Karpas-422 (cell line): ENCODE data around the gene EHD4. TPM values are rescaled to one million over a fixed set of nuclear protein-coding genes. Genes with fewer than 3 reads are reported as not detected.

Experiments
- DNase-seq: peaks from one replicate; pipeline ENCODE4 v3.0.0-alpha.2; 2015
- H2AFZ ChIP-seq: fragments of 200-600 bp; sonication (generic); 2 replicates; pipeline ENCODE4 v1.6.1; 2014; ENCODE audit warnings: antibody characterized with exemption, low read length, mixed read lengths
- H3K27ac ChIP-seq: fragments of 200-600 bp; sonication (generic); 2 replicates; pipeline ENCODE4 v1.5.1; 2014; ENCODE audit warnings: mild to moderate bottlenecking, low read length, moderate library complexity
- H3K27me3 ChIP-seq: fragments of 200-600 bp; sonication (generic); 2 replicates; pipeline ENCODE4 v1.6.1; 2014; ENCODE audit warnings: low read length, mixed read lengths
- H3K36me3 ChIP-seq: fragments of 200-600 bp; sonication (generic); 2 replicates; pipeline ENCODE4 v1.6.1; 2014; ENCODE audit warnings: low read length, mixed read lengths; ENCODE audit not compliant: insufficient read depth
- H3K4me1 ChIP-seq: fragments of 200-600 bp; sonication (generic); 2 replicates; pipeline ENCODE4 v1.6.1; 2014; ENCODE audit warnings: mild to moderate bottlenecking, low read length, mixed read lengths
- H3K4me2 ChIP-seq: fragments of 200-600 bp; sonication (generic); 2 replicates; pipeline ENCODE4 v1.6.1; 2014; ENCODE audit warnings: low read length, low read depth, mild to moderate bottlenecking; ENCODE audit not compliant: poor library complexity, severe bottlenecking
- H3K4me3 ChIP-seq: fragments of 200-600 bp; sonication (generic); 2 replicates; pipeline ENCODE4 v1.5.1; 2014; ENCODE audit warnings: mild to moderate bottlenecking, antibody characterized with exemption, low read length, mixed read lengths
- H3K79me2 ChIP-seq: fragments of 200-600 bp; sonication (generic); 2 replicates; pipeline ENCODE4 v1.6.1; 2014; ENCODE audit warnings: mild to moderate bottlenecking, low read length, mixed read lengths
- H3K9ac ChIP-seq: fragments of 200-600 bp; sonication (generic); 2 replicates; pipeline ENCODE4 v1.6.0; 2014; ENCODE audit warnings: low read length
- H3K9me2 ChIP-seq: fragments of 200-600 bp; sonication (generic), shearing (Covaris generic); replicated peaks from 2 replicates; pipeline ENCODE4 v1.6.0; 2014; ENCODE audit warnings: mild to moderate bottlenecking, low read length, moderate library complexity; ENCODE audit not compliant: insufficient read depth
- H3K9me3 ChIP-seq: fragments of 300-700, 200-600 bp; sonication (generic); 2 replicates; pipeline ENCODE4 v1.6.1; 2014; ENCODE audit warnings: low read length, mixed read lengths
- H4K20me1 ChIP-seq: fragments of 200-600 bp; sonication (generic); 2 replicates; pipeline ENCODE4 v1.6.1; 2014; ENCODE audit warnings: mild to moderate bottlenecking, antibody characterized with exemption, low read length, low read depth; ENCODE audit not compliant: insufficient read depth
- total RNA-seq: library from RNA; depleted of rRNA; stranded (reverse); fragments of >200 nt; shearing (Covaris generic); gene quantifications from 2 replicates; pipeline ENCODE4 v1.2.3, GENCODE V29; 2014; ENCODE audit warnings: low replicate concordance

Gene EHD4
- total RNA-seq, 1 experiment from 2014 or later = 19.9 TPM

DNA sequence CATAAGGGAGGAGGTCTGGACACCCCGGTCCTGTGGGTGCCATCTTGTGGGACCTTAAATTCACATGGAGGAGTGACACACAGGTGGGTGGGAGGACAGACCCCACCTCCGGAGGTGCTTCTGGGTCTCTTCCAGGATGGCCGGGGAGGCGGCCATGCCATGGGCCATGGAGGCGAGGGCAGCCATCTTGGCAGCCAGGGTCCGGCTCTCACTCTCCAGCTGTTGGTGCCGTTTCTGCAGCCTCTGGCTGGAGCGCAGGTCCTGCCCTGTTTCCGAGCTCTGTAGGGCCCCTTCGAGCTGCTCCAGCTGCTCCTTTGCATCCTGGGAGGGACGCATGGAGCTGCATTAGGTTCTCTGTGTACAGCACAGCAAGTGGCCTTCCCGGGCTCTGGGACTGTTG, 97.6 kb downstream of the EHD4 start:
- Histone ChIP-seq H3K27me3 (no peaks in the 10 kb centered on the region), H4K20me1 (0 out of 2 replicates have a peak, but pooled peaks cover 3% of the 10 kb centered on the region), H3K27ac (no peak overlapping the region), H3K36me3 (no peaks in the 10 kb centered on the region), H3K4me2 (no peak overlapping the region), H2AFZ (no peak overlapping the region), H3K9me2 (no peaks in the 10 kb centered on the region), H3K9me3 (no peaks in the 10 kb centered on the region), H3K9ac (no peak overlapping the region), H3K4me1 (no peaks in the 10 kb centered on the region), H3K4me3 (no peak overlapping the region), H3K79me2 (no peaks in the 10 kb centered on the region)
- DNase-seq = no peak

DNA sequence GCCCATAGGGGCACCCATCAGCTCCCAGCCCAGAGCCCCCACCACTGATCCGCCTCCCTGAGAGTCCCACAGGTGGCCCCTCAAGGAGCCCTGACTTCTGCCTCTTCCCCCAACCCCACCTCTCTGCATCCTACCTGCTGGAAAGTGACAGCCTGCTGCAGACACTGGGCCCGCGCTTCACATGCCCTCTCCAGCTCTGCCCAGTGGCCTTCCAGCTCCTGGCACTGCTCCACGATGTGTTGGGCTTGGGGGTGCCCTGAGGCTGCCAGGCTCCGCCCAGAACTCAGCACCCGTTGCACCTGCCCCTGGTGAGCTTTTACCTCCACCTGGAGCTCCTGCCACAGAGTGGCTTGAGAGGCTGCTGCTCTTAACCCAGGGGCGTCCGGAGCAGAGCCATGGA, 98.6 kb downstream of the EHD4 start:
- H4K20me1 ChIP-seq = 0 out of 2 replicates have a peak, but pooled peaks cover 3% of the 10 kb centered on the region
- no peak overlapping the region for H3K4me3 ChIP-seq
- no peak overlapping the region for H3K4me2 ChIP-seq
- no peaks in the 10 kb centered on the region for H3K9me3 ChIP-seq
- no peaks in the 10 kb centered on the region for H3K4me1 ChIP-seq
- H3K9me2 ChIP-seq = no peaks in the 10 kb centered on the region
- H3K27me3 ChIP-seq = no peaks in the 10 kb centered on the region
- DNase-seq = no peak
- no peak overlapping the region for H3K9ac ChIP-seq
- H3K36me3 ChIP-seq = no peaks in the 10 kb centered on the region
- H2AFZ ChIP-seq = no peak overlapping the region
- H3K27ac ChIP-seq = no peak overlapping the region
- no peaks in the 10 kb centered on the region for H3K79me2 ChIP-seq

- Histone ChIP-seq H3K4me3 (no peak overlapping the region), H3K9me2 (no peaks in the 10 kb centered on the region), H3K79me2 (no peaks in the 10 kb centered on the region), H3K27ac (no peak overlapping the region), H4K20me1 (0 out of 2 replicates have a peak, but pooled peaks cover 3% of the 10 kb centered on the region), H3K9me3 (no peaks in the 10 kb centered on the region), H3K9ac (no peak overlapping the region), H3K4me2 (no peak overlapping the region), H2AFZ (no peak overlapping the region), H3K27me3 (no peaks in the 10 kb centered on the region), H3K36me3 (no peaks in the 10 kb centered on the region), H3K4me1 (no peaks in the 10 kb centered on the region)
- DNase-seq = no peak
Observed at GRCh38 chr15:41872166-41872747, 100.1 kb downstream of the EHD4 start.

DNA sequence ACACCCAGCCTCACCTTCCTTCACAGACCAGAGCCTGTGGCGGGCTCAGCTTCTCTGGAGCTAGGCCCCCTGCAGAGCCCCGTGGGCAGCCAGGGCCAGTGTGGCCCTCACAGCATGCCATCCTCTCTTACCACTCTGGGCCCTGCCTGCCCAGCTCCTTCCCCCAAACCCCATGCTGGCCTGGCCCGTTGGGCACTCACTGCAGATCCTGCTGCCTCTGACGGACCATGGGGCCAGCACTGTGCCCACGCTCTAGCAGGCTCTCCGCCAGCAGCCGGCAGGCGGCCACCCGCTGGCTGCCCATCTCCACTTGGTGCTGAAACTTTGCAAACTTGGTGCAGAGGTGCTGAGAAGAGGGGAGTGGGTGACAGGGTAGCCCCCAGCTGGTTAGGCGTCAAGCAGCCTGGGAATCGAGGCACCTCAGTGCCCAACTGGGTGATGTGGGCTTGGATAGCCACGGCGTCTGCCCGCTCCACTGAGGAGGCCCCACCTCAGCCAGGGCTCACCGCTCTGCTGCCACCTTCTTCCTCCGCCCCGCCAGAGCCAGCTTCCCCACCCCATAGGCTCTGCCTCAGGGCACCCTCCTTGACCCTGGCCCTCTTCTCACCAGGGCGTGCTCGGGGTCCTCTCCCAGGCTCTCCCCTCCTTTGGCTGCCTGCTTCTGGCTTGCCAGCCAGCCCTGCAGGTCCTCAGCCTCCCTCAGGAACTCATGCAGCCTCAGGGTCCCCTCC, 101.0 kb downstream of the EHD4 start:
- Histone ChIP-seq H4K20me1 (0 out of 2 replicates have a peak, but pooled peaks cover 3% of the 10 kb centered on the region), H3K9me3 (no peaks in the 10 kb centered on the region), H3K9me2 (no peaks in the 10 kb centered on the region), H3K79me2 (no peaks in the 10 kb centered on the region), H3K36me3 (no peaks in the 10 kb centered on the region), H3K9ac (no peak overlapping the region), H3K4me2 (no peak overlapping the region), H3K4me3 (no peak overlapping the region), H3K4me1 (no peaks in the 10 kb centered on the region), H3K27me3 (no peaks in the 10 kb centered on the region), H2AFZ (no peak overlapping the region), H3K27ac (no peak overlapping the region)
- no peak for DNase-seq

DNA sequence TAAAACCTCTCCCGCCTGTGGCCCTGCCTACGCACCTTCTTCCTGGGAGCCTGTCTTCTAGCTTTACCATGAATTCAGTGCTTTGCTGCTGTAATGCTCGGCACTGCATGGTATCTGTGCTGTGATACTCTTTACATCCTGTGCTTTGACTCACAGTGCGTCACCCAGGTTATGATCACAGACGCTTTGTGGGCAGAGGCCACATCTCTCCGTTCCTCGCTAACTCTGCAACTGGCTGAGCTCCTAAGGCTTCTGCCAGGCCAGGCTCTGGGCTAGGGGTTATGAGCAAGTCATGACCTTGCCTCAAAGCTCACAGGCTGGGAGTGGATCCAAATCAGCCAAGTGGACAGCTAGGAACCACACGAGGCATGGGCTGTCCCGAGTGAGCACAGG, 101.7 kb downstream of the EHD4 start:
- Histone ChIP-seq H3K9me3 (no peaks in the 10 kb centered on the region), H3K36me3 (no peaks in the 10 kb centered on the region), H2AFZ (no peak overlapping the region), H3K4me1 (no peaks in the 10 kb centered on the region), H3K27ac (no peak overlapping the region), H4K20me1 (0 out of 2 replicates have a peak, but pooled peaks cover 3% of the 10 kb centered on the region), H3K9me2 (no peaks in the 10 kb centered on the region), H3K4me2 (no peak overlapping the region), H3K4me3 (no peak overlapping the region), H3K9ac (no peak overlapping the region), H3K27me3 (no peaks in the 10 kb centered on the region), H3K79me2 (no peaks in the 10 kb centered on the region)
- DNase-seq = no peak

DNA sequence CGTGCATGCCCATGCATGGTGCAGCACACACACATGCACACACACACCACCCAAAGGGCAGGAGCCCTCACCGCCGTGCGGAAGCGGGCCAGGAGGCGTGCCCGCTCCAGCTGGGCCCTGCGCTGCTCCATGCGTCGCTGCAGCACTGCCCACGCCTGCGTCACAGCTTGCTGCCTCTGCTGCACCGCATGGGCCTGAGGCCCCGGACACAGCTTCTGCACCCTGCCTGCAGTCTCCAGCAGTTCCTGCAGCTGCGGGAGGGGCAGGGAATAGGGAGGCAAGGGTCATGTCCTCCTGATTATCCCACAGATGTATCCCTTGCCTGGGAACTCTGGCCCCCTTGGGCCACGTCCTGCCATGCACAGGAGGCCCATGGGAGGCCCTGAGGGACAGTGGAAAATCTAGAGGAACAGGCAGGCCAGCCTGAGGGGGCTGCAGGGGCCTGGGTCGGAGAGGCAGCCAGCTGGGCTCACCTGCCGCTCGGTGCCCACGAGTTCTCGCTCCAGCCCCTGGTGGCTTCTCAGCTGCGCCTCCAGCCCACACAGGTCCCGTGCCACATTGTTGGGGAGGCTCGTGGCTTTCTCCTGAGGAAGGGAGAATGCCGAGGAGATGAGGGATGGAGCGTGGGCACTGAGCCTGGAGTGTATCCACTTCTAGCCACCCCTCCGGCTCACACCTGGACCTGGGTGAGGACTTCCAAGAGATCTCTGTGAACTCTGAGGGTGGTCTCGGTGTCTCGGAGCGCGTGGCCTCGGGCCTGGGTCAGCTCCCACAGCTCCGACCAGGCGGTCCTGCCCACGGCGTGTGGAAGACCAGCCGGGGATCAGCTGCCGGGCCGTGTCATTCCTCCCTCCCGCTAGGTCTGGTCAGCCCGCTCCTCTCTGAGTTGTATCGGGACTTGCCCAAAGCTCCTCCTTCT, 102.3 kb downstream of the EHD4 start:
- Histone ChIP-seq H3K27me3 (no peaks in the 10 kb centered on the region), H3K4me2 (no peak overlapping the region), H2AFZ (no peak overlapping the region), H3K27ac (no peak overlapping the region), H3K4me1 (no peaks in the 10 kb centered on the region), H3K9ac (no peak overlapping the region), H3K36me3 (no peaks in the 10 kb centered on the region), H4K20me1 (0 out of 2 replicates have a peak, but pooled peaks cover 3% of the 10 kb centered on the region), H3K9me2 (no peaks in the 10 kb centered on the region), H3K4me3 (no peak overlapping the region), H3K79me2 (no peaks in the 10 kb centered on the region), H3K9me3 (no peaks in the 10 kb centered on the region)
- DNase-seq = no peak

DNA sequence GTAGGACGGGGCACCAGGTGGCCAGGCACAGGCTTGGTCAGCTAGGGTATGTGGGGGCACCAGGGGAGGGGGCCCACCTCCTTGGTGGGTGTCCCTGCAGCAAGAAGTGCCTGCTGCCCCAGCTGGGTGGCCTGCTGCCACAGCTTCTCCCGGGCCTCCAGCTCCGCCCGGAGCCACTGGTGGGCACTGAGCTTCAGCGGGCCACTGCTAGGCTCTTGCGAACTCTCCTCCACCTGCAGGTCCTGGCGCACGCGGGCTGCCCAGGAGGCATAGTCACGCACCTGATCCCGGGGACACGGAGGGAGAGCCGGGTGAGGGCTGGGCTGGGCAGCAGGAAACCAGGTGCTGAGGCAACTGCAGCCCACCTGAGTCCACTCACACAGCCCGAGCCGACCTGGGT, 104.0 kb downstream of the EHD4 start:
- 0 out of 2 replicates have a peak, but pooled peaks cover 3% of the 10 kb centered on the region for H4K20me1 ChIP-seq

More for the DNA sequence above, 104.0 kb downstream of the EHD4 start:
- no peaks in the 10 kb centered on the region for H3K9me3 ChIP-seq
- no peak overlapping the region for H3K4me3 ChIP-seq
- H3K27me3 ChIP-seq = no peaks in the 10 kb centered on the region
- no peak overlapping the region for H2AFZ ChIP-seq
- H3K9ac ChIP-seq = no peak overlapping the region
- H3K79me2 ChIP-seq = no peaks in the 10 kb centered on the region
- H3K27ac ChIP-seq = no peak overlapping the region
- H3K4me1 ChIP-seq = no peaks in the 10 kb centered on the region
- no peaks in the 10 kb centered on the region for H3K36me3 ChIP-seq
- H3K9me2 ChIP-seq = no peaks in the 10 kb centered on the region
- H3K4me2 ChIP-seq = no peak overlapping the region
- DNase-seq = no peak
